22Rv1 (cell line): ENCODE results near the gene RDH5.

Experiments
- H3K27ac ChIP-seq: fragments of 450-650 bp; 2 replicates; pipeline ENCODE4 v1.5.1; 2017
- ZFX ChIP-seq: fragments of 450-650 bp; IDR thresholded peaks from 2 replicates; pipeline ENCODE4 v1.6.1; 2017; ENCODE audit warnings: antibody characterized with exemption, borderline replicate concordance
- TF ChIP-seq, protein P1 (sequence below): fragments of 450-650 bp; IDR thresholded peaks from 2 replicates; pipeline ENCODE4 v1.5.1; 2017; ENCODE audit warnings: mild to moderate bottlenecking

Gene RDH5

DNA sequence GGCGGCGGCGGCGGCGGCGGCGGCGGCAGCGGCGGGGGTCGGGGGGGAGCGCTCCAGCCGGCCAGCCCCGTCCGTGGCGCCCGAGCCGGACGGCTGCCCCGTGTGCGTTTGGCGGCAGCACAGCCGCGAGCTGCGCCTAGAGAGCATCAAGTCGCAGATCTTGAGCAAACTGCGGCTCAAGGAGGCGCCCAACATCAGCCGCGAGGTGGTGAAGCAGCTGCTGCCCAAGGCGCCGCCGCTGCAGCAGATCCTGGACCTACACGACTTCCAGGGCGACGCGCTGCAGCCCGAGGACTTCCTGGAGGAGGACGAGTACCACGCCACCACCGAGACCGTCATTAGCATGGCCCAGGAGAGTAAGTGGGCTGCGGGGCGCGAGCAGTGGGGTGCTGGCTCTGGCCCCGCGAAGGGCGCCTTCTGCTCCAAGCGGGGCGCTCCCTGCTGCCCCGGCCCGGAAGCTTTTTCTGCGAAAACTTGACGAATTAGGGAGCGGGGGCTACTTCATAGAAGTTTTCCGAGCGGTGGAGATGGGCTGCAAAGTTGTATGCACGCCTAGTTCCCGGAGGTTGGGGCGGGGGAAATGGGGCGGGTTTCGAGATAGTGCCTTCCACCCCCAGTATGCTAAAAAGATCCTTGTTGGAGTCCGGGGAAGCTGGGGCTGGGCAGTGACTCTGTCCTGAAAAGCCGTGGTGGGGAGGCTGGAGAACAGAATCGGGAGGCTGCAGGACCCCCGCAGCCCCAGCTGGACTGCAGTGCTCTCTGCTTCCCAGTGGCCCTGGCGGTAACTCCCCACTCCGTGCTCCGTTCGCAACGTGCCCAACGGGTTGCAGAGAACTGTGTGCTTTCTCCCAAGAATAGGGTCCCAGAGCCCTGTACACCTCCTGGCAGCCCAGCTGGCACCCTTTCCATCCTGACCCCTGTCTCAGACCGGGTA lies 23.5 kb downstream of the RDH5 start:
- peak overlapping the region; percentile 79 for H3K27ac ChIP-seq
- TF ChIP-seq, protein P1, sequence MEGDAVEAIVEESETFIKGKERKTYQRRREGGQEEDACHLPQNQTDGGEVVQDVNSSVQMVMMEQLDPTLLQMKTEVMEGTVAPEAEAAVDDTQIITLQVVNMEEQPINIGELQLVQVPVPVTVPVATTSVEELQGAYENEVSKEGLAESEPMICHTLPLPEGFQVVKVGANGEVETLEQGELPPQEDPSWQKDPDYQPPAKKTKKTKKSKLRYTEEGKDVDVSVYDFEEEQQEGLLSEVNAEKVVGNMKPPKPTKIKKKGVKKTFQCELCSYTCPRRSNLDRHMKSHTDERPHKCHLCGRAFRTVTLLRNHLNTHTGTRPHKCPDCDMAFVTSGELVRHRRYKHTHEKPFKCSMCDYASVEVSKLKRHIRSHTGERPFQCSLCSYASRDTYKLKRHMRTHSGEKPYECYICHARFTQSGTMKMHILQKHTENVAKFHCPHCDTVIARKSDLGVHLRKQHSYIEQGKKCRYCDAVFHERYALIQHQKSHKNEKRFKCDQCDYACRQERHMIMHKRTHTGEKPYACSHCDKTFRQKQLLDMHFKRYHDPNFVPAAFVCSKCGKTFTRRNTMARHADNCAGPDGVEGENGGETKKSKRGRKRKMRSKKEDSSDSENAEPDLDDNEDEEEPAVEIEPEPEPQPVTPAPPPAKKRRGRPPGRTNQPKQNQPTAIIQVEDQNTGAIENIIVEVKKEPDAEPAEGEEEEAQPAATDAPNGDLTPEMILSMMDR = peak; percentile 37
- TF ChIP-seq ZFX = no peak

- H3K27ac ChIP-seq = peak overlapping the region; percentile 15; the same call in 1 of the 2 replicates
- no peak for TF ChIP-seq ZFX
- TF ChIP-seq, protein P1 = no peak
Observed at GRCh38 chr12:55744340-55745030, 24.3 kb downstream of the RDH5 start.

DNA sequence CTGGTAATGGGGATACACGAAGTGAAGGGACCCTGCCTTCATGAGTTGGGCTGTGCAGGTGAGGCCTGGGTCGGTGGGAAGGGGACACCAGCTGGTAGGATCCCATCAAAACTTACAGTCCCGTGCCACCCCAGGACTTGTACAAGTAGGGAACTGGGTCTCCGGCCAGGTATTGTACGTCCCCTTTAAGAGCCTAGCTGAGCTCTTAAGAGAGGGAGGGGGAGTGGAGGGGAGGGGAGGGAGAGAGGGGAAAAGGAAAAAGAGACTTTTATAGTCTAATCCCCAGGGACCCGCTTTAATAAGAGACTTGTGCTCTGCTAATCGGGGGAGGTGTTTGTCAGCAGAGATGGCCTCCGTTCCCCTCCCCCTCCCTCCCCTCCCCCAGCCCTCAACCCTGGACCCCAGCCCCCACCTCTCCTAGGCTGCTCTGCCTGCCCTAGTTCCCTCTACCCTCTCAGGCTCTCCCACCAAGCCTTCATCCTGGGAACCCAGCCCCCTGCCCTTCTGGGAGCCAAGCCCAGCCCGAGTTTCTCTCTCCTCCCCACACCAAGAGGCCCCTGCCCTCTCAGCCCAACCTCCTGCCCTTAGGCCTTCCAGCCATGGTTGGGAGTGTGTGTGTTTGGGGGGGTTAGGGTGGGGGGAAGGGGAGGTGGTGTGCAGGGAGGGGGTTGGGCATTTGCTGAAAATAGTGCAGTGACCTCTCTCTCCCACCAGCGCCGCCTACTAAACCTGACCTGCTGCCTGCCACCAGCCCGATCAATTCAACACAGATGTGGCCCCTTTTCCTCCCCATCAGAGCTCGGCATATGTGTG lies 25.4 kb downstream of the RDH5 start:
- TF ChIP-seq ZFX = no peak
- TF ChIP-seq, protein P1 = no peak
- peak overlapping the region; percentile 30 for H3K27ac ChIP-seq

DNA sequence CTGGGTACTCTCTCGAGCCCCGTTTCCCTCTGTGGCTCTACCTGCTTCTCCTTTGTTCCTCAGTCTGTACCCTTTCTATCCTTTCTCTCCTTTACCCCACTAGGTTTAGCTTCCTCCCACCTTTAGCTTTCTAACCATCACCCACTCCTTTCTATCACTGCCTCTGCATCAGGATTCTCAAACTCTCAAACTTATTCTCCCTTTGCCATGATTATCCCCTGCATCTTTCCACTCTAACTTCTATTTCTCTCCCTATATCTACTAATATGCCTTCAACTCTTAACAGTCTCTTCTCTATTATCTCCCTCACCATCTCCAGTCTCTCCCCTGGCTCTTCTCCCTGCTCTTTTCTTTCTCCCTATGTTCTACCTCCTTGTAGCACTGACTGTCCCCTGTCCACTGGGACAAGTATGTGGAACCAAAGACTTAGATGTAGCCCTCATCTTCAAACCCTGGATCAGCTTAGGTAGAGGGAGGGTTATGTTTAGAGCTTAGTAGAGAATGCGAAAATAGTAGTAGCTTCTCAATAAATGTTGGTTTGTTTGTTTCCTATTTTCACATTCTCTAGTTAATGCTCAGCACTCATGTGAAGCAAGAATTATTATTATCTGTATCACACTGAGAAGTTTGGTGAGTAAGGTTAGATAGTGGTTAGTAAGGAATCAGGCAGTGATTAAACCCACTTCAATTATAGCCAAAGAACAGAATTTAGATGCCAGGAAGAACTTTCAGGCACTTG lies 26.1 kb downstream of the RDH5 start:
- no peak for TF ChIP-seq ZFX
- TF ChIP-seq, protein P1 = no peak
- H3K27ac ChIP-seq = peak overlapping the region; percentile 30

GRCh38 chr12:55746913-55747231 lies 26.7 kb downstream of the RDH5 start:
- peak overlapping the region; percentile 30 for H3K27ac ChIP-seq
- TF ChIP-seq ZFX = no peak
- TF ChIP-seq, protein P1 = no peak

- TF ChIP-seq ZFX = no peak
- TF ChIP-seq, protein P1 = no peak
Observed at GRCh38 chr12:55748230-55748993, 28.2 kb downstream of the RDH5 start.

More at GRCh38 chr12:55748230-55748993, 28.2 kb downstream of the RDH5 start:
- H3K27ac ChIP-seq = no peak overlapping the region
